ENCODE data around the gene GPC5.
A peak's percentile ranks its signal among the peaks of the same experiment; 100 is the strongest.

The GPC5 gene

DNA sequence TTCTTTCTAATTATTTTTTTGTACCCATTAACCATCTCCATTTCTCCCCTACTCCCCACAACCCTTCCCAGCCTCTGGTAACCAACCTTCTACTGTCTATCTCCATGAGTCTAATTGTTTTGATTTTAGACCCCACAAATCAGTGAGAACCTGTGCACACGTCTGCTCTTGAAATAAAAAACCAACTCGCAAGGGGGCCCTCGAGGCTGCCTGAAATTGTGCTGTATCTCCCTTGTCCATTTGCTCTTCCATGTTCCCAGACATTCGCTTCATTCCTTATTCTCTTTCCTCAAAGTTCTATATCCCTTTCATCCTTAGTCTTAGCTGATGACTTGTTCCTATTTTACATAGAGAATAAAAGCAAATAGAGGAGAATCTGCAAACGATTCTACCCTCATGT lies 95.0 kb downstream of the GPC5 start:
- H3K27ac ChIP-seq = no peak overlapping the region
- TF ChIP-seq, protein P1, sequence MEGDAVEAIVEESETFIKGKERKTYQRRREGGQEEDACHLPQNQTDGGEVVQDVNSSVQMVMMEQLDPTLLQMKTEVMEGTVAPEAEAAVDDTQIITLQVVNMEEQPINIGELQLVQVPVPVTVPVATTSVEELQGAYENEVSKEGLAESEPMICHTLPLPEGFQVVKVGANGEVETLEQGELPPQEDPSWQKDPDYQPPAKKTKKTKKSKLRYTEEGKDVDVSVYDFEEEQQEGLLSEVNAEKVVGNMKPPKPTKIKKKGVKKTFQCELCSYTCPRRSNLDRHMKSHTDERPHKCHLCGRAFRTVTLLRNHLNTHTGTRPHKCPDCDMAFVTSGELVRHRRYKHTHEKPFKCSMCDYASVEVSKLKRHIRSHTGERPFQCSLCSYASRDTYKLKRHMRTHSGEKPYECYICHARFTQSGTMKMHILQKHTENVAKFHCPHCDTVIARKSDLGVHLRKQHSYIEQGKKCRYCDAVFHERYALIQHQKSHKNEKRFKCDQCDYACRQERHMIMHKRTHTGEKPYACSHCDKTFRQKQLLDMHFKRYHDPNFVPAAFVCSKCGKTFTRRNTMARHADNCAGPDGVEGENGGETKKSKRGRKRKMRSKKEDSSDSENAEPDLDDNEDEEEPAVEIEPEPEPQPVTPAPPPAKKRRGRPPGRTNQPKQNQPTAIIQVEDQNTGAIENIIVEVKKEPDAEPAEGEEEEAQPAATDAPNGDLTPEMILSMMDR (conservative IDR thresholded peaks at IDR 0.05) = peak; percentile 38

DNA sequence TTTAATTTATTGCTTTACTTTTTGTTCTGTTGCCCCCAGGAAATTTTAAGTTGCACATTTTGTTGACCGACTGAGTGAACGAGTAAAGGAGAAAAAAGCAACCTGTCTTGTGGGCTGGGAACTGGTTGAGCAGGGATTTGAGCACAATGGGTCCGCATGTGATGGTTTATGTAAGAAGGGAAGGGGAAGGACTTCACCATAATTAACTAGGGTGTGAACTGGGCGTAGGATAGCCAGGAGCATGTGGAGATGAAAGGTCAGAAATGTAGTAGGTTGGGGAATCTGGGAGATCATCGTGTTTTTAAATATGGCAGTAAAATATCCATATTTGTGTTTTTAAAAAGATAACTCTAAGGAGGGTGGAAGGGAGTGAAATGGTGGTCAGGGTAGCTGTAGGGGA lies 99.9 kb downstream of the GPC5 start:
- H3K27ac ChIP-seq = no peak overlapping the region
- TF ChIP-seq, protein P1 (conservative IDR thresholded peaks at IDR 0.05) = no peak

DNA sequence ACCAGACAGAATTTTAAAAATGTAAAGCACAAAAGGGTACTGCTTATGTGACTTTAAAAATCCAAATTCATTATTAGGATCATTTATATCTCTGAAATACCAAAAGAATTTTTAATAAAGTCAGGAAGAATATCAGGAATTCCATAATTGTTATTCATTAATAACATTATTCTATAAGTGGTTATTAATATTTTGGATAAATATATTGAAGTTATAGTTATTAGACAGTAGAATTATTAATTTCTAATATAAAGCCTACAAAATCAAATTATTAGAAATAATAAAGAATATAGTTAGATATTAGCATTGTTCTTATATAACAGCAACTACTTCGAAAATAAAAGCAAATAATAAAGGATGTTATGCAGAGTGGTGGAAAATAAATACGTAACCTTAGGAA lies 105.8 kb downstream of the GPC5 start:
- TF ChIP-seq, protein P1 (conservative IDR thresholded peaks at IDR 0.05) = no peak
- no peak overlapping the region for H3K27ac ChIP-seq

DNA sequence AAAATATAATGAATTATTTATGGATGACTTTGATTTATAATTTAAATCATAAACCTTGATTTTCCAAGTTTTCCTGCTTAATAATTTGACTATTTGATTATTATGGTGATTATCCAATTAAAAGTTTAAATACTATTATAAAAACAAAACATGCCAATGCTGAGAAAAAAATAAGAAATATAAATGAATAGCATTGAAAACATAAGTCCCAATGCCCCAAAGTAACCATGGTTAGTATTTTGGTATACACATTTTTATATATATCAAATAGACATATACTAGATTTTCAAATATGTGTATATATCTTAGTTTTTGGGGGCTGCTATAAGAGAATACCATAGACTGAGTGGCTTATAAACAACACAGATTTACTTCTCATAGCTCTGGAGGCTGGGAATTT lies 108.3 kb downstream of the GPC5 start:
- TF ChIP-seq, protein P1 (conservative IDR thresholded peaks at IDR 0.05) = no peak
- H3K27ac ChIP-seq = no peak overlapping the region

DNA sequence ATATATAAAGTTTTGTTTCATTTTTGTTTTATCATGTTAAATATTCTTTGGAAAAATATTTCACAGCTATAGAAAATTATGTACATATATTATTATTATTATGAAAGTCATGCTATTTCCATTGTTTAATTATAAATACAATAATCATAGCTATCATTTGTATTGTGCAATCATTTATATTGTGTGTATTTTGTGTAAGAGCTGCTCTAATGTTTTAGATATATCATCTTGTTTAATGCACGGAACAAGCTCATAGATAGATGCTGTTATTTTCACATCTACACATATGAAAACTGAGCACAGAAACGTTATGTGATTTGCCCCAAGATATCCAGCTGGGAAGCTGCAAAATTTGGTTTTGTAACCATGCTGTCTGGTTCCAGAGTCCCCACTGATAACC lies 111.6 kb downstream of the GPC5 start:
- TF ChIP-seq, protein P1 (conservative IDR thresholded peaks at IDR 0.05) = no peak
- no peak overlapping the region for H3K27ac ChIP-seq

DNA sequence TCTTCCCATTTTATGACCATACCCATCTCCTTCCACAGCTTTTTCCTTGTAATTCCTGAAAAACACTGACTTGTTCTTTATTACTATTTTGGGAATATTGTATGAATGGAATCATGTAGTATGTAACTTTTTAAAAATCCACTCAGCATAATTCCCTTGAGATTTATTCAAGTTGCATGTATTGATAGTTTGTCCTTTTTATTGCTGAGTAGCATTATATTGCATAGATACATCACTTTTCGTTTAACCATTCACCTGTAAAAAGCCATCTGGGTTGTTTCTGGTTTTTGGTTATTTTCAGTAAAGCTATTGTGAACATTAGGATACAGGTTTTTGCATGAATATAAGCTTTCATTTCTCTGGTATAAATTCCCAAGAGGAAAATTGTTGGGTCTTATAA lies 115.4 kb downstream of the GPC5 start:
- H3K27ac ChIP-seq = no peak overlapping the region
- TF ChIP-seq, protein P1 (conservative IDR thresholded peaks at IDR 0.05) = no peak

DNA sequence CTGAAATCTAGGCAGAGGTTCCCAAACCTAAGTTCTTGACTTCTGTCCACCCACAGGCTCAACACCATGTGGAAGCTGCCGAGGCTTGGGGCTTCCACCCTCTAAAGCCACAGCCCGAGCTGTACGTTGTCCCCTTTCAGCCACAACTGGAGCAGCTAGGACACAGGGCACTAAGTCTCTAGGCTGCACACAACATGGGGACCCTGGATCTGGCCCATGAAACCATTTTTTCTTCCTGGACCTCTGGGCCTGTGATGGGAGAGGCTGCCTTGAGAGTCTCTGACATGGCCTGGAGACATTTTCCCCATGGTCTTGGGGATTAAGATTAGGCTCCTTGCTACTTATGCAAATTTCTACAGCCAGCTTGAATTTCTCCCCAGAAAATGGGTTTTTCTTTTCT lies 118.4 kb downstream of the GPC5 start:
- H3K27ac ChIP-seq = no peak overlapping the region
- TF ChIP-seq, protein P1 (conservative IDR thresholded peaks at IDR 0.05) = no peak

DNA sequence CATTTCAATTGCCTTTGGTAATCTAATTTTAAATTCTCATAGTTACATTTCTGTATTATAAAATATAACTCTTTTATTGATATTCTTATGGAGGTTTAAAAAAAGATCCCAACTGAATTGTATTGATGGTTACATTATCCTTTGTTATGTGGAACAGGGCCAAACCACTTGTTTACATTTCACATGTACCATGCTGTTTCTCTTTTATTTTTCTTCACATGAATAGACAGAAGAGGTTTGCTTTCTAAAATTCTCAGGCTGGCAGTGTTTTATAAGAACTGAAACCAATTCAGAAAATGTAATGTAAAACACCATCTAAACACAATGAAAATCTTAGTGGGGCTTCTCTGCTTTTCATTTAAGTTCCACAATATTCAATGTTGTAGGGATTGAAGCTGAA lies 122.5 kb downstream of the GPC5 start:
- H3K27ac ChIP-seq = no peak overlapping the region
- TF ChIP-seq, protein P1 (conservative IDR thresholded peaks at IDR 0.05) = no peak
